ENCODE data around the gene PNMA6E.

GRCh38 chrX:153407736-153408135 is 6.6 kb upstream of the PNMA6E start:
- TF ChIP-seq CTCF (IDR thresholded peaks at IDR 0.05; ENCODE audit: low read depth, low read length, poor library complexity, severe bottlenecking) (no peak), EZH2phosphoT487 (IDR thresholded peaks at IDR 0.05; ENCODE audit: borderline replicate concordance, low read length) (no peak)
